ENCODE data around the gene UBE2L5.

Gene UBE2L5

GRCh38 chr13:30477346-30478195 lies 55.3 kb downstream of the UBE2L5 start:
- H3K4me1 Mint-ChIP-seq = peaks cover 5% of the 10 kb centered on the region
- no peak for DNase-seq
- H3K27ac Mint-ChIP-seq = no peak overlapping the region
- no peak overlapping the region for H3K4me3 Mint-ChIP-seq
- H3K36me3 Mint-ChIP-seq (ENCODE audit: low read depth) = no peaks in the 10 kb centered on the region
- no peaks in the 10 kb centered on the region for H3K27me3 Mint-ChIP-seq (ENCODE audit: low read depth, poor library complexity)
- no peak for TF ChIP-seq CTCF (IDR thresholded peaks at IDR 0.05)
- no peaks in the 10 kb centered on the region for H3K9me3 Mint-ChIP-seq

All from nephron progenitor cell (in vitro differentiated cells).